HEK293 (cell line): Measurements from ENCODE around the gene FAM151A.
A peak's percentile ranks its signal among the peaks of the same experiment; 100 is the strongest.

Experiments
- CTCF ChIA-PET: fragments of 350-600 bp; formaldehyde crosslinking; extraction: SDS; loops from one replicate; lab custom pipeline; 2021; ENCODE audit warnings: antibody characterized with exemption; lab: Yijun Ruan, JAX
- POLR2A ChIA-PET: fragments of 300-600 bp; formaldehyde crosslinking; extraction: SDS; loops from one replicate; lab custom pipeline; 2020; ENCODE audit warnings: antibody characterized with exemption, inconsistent platforms; lab: Yijun Ruan, JAX
- H3K27ac ChIP-seq: fragments of 200-500 bp; sonication (Bioruptor generic); 2 replicates; pipeline ENCODE4 v1.5.1; 2014; ENCODE audit warnings: low read depth, low read length, control low read depth, inconsistent platforms; ENCODE audit errors: extremely low read depth
- H3K36me3 ChIP-seq, 2 experiments: fragments of 200-500 bp in 1 of 2; sonication (Bioruptor generic) in 1 of 2; 1 replicate in 1 of 2; 2 replicates in 1 of 2; pipeline ENCODE4 v1.5.1; 2014 to 2017; ENCODE audit warnings: inconsistent platforms in 2 of 2, low read length in 2 of 2; ENCODE audit not compliant: control insufficient read depth in 2 of 2, insufficient read depth in 1 of 2
- H3K4me1 ChIP-seq: fragments of 200-500 bp; sonication (Bioruptor generic); 2 replicates; pipeline ENCODE4 v1.5.1; 2014; ENCODE audit warnings: mild to moderate bottlenecking, low read length, inconsistent platforms; ENCODE audit not compliant: control insufficient read depth, insufficient read depth
- H3K4me3 ChIP-seq: 2 replicates; pipeline ENCODE4 v1.5.1; 2011; ENCODE audit warnings: low read depth, mild to moderate bottlenecking, control low read depth, low read length, moderate library complexity
- H3K9me3 ChIP-seq: fragments of 200-500 bp; sonication (Bioruptor generic); 2 replicates; pipeline ENCODE4 v1.5.1; 2014; ENCODE audit warnings: low read depth, low read length, inconsistent platforms; ENCODE audit not compliant: control insufficient read depth, insufficient read depth
- GLIS1 ChIP-seq: fragments of 450-650 bp; formaldehyde crosslinking; IDR thresholded peaks from 2 replicates; pipeline ENCODE4 v1.5.1; 2016; ENCODE audit warnings: missing biosample characterization, missing genetic modification characterization
- SCRT2 ChIP-seq: fragments of 450-650 bp; formaldehyde crosslinking; IDR thresholded peaks from 2 replicates; pipeline ENCODE4 v1.5.1; 2016; ENCODE audit warnings: missing biosample characterization, missing genetic modification characterization
- TCF7L2 ChIP-seq: IDR thresholded peaks from 2 replicates; pipeline ENCODE4 v1.6.1; 2011; ENCODE audit warnings: low read depth, mild to moderate bottlenecking, inconsistent platforms, low read length, moderate library complexity, borderline replicate concordance
- ZNF10 ChIP-seq: fragments of 450-650 bp; formaldehyde crosslinking; IDR thresholded peaks from 2 replicates; pipeline ENCODE4 v1.5.1; 2017; ENCODE audit warnings: missing biosample characterization, missing genetic modification characterization
- ZNF146 ChIP-seq: fragments of 450-650 bp; formaldehyde crosslinking; IDR thresholded peaks from 2 replicates; pipeline ENCODE4 v1.5.1; 2016; ENCODE audit warnings: missing biosample characterization, missing genetic modification characterization
- ZNF341 ChIP-seq: fragments of 450-650 bp; formaldehyde crosslinking; IDR thresholded peaks from 2 replicates; pipeline ENCODE4; 2016; ENCODE audit warnings: low read depth, missing biosample characterization, missing genetic modification characterization
- ZNF501 ChIP-seq: fragments of 450-650 bp; formaldehyde crosslinking; IDR thresholded peaks from 2 replicates; pipeline ENCODE4 v1.5.1; 2016; ENCODE audit warnings: missing biosample characterization, missing genetic modification characterization
- TF ChIP-seq, protein P1 (sequence below): fragments of 450-650 bp; formaldehyde crosslinking; IDR thresholded peaks from 2 replicates; pipeline ENCODE4 v1.5.1; 2016; ENCODE audit warnings: missing biosample characterization, missing genetic modification characterization
- TF ChIP-seq, protein P2 (sequence below): fragments of 450-650 bp; formaldehyde crosslinking; IDR thresholded peaks from 2 replicates; pipeline ENCODE4 v1.5.1; 2016; ENCODE audit warnings: missing biosample characterization, missing genetic modification characterization
- TF ChIP-seq, protein P3 (sequence below): fragments of 450-650 bp; formaldehyde crosslinking; IDR thresholded peaks from 2 replicates; pipeline ENCODE4; 2016; ENCODE audit warnings: missing biosample characterization, missing genetic modification characterization
- TF ChIP-seq, protein P4 (sequence below): fragments of 450-650 bp; formaldehyde crosslinking; IDR thresholded peaks from 2 replicates; pipeline ENCODE4 v1.5.1; 2016; ENCODE audit warnings: missing biosample characterization, missing genetic modification characterization, borderline replicate concordance

The FAM151A gene

GRCh38 chr1:54575161-54575560, 48.2 kb downstream of the FAM151A start (continued):
- TF ChIP-seq, protein P1, sequence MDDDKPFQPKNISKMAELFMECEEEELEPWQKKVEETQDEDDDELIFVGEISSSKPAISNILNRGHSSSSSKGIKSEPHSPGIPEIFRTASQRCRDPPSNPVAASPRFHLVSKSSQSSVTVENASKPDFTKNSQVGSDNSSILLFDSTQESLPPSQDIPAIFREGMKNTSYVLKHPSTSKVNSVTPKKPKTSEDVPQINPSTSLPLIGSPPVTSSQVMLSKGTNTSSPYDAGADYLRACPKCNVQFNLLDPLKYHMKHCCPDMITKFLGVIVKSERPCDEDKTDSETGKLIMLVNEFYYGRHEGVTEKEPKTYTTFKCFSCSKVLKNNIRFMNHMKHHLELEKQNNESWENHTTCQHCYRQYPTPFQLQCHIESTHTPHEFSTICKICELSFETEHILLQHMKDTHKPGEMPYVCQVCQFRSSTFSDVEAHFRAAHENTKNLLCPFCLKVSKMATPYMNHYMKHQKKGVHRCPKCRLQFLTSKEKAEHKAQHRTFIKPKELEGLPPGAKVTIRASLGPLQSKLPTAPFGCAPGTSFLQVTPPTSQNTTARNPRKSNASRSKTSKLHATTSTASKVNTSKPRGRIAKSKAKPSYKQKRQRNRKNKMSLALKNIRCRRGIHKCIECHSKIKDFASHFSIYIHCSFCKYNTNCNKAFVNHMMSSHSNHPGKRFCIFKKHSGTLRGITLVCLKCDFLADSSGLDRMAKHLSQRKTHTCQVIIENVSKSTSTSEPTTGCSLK (tag by site-specific recombination), result no peak
- TF ChIP-seq, protein P2, sequence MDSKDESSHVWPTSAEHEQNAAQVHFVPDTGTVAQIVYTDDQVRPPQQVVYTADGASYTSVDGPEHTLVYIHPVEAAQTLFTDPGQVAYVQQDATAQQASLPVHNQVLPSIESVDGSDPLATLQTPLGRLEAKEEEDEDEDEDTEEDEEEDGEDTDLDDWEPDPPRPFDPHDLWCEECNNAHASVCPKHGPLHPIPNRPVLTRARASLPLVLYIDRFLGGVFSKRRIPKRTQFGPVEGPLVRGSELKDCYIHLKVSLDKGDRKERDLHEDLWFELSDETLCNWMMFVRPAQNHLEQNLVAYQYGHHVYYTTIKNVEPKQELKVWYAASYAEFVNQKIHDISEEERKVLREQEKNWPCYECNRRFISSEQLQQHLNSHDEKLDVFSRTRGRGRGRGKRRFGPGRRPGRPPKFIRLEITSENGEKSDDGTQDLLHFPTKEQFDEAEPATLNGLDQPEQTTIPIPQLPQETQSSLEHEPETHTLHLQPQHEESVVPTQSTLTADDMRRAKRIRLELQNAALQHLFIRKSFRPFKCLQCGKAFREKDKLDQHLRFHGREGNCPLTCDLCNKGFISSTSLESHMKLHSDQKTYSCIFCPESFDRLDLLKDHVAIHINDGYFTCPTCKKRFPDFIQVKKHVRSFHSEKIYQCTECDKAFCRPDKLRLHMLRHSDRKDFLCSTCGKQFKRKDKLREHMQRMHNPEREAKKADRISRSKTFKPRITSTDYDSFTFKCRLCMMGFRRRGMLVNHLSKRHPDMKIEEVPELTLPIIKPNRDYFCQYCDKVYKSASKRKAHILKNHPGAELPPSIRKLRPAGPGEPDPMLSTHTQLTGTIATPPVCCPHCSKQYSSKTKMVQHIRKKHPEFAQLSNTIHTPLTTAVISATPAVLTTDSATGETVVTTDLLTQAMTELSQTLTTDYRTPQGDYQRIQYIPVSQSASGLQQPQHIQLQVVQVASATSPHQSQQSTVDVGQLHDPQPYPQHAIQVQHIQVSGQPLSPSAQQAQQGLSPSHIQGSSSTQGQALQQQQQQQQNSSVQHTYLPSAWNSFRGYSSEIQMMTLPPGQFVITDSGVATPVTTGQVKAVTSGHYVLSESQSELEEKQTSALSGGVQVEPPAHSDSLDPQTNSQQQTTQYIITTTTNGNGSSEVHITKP (tag by site-specific recombination), result no peak

DNA sequence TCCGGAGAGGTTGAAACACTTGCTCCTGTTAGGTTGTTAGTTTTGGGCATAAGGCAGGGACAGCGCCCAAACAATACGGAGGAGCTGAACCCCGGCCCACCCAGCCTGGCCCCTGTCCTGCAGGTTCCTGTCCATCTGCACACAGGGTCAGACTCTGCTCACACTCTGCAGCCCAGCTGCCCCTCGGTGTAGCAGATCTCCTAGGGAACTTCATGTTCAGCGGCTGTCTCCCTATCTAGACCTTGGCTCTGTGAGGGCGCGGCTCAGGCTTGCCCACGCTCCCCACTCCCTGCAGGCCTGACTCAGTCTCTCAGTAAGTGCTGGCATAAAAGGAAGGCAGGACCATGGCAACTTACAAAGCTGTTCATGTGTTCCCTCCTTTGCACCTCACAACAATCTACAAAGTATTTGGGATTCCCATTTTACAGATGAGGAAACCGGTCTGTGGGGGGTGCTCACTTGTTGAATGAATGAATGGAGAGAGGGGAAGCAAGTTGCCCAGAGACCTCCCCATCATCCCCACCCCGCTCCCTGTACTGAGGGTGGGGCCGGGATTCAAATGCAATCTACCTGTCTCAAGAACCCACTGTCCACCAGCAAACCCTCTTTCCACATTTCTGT, 49.1 kb downstream of the FAM151A start:
- no peak overlapping the region for H3K27ac ChIP-seq
- no peaks in the 10 kb centered on the region for H3K9me3 ChIP-seq
- H3K36me3 ChIP-seq, result no peaks in the 10 kb centered on the region
- H3K4me1 ChIP-seq, result no peaks in the 10 kb centered on the region
- H3K4me3 ChIP-seq, result no peak overlapping the region
- POLR2A ChIA-PET, result interaction anchor here (0.7 to 1.1 kb wide), 2 partner anchors 8 to 806 kb away, joined by 5 to 6 read pairs; no protein-coding TSS in a partner anchor
- CTCF ChIA-PET, result interaction anchor here (0.8 kb wide), 1 partner anchor 1001 kb away, joined by 3 read pairs; no protein-coding TSS in a partner anchor
- TF ChIP-seq SCRT2 (tag by site-specific recombination), result peak; percentile 61; the same call in 1 of the 2 replicates
- no peak for TF ChIP-seq ZNF501 (tag by site-specific recombination)

DNA sequence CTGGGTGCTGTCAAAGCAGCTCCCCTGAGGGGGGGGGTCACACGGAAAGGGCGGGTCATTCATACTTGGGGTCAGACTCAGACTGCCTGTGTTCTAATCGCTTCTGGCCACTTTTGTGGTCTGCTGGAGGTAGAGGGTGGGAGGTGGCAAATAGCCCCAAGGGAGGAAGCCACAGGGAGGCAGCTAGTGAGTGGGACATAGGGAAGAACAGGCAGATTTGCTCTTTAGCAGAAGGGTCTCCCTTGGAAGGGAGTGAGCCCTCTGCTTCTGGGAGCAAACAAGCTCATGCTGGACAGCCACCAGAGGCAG, 50.8 kb downstream of the FAM151A start:
- POLR2A ChIA-PET, result interaction anchor here (0.6 kb wide), 1 partner anchor 91 kb away, joined by 3 read pairs; no protein-coding TSS in a partner anchor
- no peak overlapping the region for H3K27ac ChIP-seq

More for the DNA sequence above, 50.8 kb downstream of the FAM151A start:
- CTCF ChIA-PET, result no interaction called here
- Histone ChIP-seq H3K36me3 (no peaks in the 10 kb centered on the region), H3K9me3 (no peaks in the 10 kb centered on the region), H3K4me3 (no peak overlapping the region), H3K4me1 (no peaks in the 10 kb centered on the region)
- TF ChIP-seq TCF7L2 (no peak), ZNF10 (tag by site-specific recombination) (no peak), ZNF146 (tag by site-specific recombination) (no peak), SCRT2 (tag by site-specific recombination) (0 out of 2 replicates have a peak, but pooled peaks have one; percentile 6), GLIS1 (tag by site-specific recombination) (0 out of 2 replicates have a peak, but pooled peaks have one; percentile 31), ZNF341 (tag by site-specific recombination) (no peak)
- TF ChIP-seq, protein P3, sequence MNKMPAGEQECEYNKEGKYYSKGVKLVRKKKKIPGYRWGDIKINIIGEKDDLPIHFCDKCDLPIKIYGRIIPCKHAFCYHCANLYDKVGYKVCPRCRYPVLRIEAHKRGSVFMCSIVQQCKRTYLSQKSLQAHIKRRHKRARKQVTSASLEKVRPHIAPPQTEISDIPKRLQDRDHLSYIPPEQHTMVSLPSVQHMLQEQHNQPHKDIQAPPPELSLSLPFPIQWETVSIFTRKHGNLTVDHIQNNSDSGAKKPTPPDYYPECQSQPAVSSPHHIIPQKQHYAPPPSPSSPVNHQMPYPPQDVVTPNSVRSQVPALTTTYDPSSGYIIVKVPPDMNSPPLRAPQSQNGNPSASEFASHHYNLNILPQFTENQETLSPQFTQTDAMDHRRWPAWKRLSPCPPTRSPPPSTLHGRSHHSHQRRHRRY (tag by site-specific recombination), result no peak
- TF ChIP-seq, protein P4, sequence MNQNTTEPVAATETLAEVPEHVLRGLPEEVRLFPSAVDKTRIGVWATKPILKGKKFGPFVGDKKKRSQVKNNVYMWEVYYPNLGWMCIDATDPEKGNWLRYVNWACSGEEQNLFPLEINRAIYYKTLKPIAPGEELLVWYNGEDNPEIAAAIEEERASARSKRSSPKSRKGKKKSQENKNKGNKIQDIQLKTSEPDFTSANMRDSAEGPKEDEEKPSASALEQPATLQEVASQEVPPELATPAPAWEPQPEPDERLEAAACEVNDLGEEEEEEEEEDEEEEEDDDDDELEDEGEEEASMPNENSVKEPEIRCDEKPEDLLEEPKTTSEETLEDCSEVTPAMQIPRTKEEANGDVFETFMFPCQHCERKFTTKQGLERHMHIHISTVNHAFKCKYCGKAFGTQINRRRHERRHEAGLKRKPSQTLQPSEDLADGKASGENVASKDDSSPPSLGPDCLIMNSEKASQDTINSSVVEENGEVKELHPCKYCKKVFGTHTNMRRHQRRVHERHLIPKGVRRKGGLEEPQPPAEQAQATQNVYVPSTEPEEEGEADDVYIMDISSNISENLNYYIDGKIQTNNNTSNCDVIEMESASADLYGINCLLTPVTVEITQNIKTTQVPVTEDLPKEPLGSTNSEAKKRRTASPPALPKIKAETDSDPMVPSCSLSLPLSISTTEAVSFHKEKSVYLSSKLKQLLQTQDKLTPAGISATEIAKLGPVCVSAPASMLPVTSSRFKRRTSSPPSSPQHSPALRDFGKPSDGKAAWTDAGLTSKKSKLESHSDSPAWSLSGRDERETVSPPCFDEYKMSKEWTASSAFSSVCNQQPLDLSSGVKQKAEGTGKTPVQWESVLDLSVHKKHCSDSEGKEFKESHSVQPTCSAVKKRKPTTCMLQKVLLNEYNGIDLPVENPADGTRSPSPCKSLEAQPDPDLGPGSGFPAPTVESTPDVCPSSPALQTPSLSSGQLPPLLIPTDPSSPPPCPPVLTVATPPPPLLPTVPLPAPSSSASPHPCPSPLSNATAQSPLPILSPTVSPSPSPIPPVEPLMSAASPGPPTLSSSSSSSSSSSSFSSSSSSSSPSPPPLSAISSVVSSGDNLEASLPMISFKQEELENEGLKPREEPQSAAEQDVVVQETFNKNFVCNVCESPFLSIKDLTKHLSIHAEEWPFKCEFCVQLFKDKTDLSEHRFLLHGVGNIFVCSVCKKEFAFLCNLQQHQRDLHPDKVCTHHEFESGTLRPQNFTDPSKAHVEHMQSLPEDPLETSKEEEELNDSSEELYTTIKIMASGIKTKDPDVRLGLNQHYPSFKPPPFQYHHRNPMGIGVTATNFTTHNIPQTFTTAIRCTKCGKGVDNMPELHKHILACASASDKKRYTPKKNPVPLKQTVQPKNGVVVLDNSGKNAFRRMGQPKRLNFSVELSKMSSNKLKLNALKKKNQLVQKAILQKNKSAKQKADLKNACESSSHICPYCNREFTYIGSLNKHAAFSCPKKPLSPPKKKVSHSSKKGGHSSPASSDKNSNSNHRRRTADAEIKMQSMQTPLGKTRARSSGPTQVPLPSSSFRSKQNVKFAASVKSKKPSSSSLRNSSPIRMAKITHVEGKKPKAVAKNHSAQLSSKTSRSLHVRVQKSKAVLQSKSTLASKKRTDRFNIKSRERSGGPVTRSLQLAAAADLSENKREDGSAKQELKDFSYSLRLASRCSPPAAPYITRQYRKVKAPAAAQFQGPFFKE, result no peak
